Caco-2 (cell line): Measurements from ENCODE around the gene STAG2. TPM values are rescaled to one million over a fixed set of nuclear protein-coding genes. Genes with fewer than 3 reads are reported as not detected.
"Not testable (repeated sequence)": the region's sequence is repeated elsewhere in the genome, so short reads cannot be mapped to it uniquely, and the experiment has no call there.

Source experiments
- BruUV-seq: library from RNA; stranded (reverse); fragments of 400-500 nt; replicated peaks from 2 replicates; lab custom pipeline; 2021; lab: Mats Ljungman, UMichigan
- CTCF ChIA-PET: fragments of 300-600 bp; sonication (Branson Sonifier 250); formaldehyde crosslinking; loops from one replicate; lab custom pipeline; 2022; ENCODE audit warnings: antibody characterized with exemption; lab: Charles Lee
- POLR2A ChIA-PET: fragments of 300-600 bp; sonication (Branson Sonifier 250); formaldehyde crosslinking; loops from one replicate; lab custom pipeline; 2022; ENCODE audit warnings: antibody characterized with exemption; lab: Charles Lee
- DNase-seq, 2 experiments: peaks; one replicate each; pipeline versions ENCODE4 v3.0.0 to v3.0.0-alpha.2; 2020 to 2022
- H3K27me3 ChIP-seq: replicated peaks from 2 replicates; pipeline ENCODE4 v1.6.0; 2011; ENCODE audit warnings: low read length; ENCODE audit not compliant: control insufficient read depth, insufficient read depth
- H3K36me3 ChIP-seq: 2 replicates; pipeline ENCODE4 v1.5.1; 2011; ENCODE audit warnings: low read length; ENCODE audit not compliant: control insufficient read depth, insufficient read depth
- H3K4me1 ChIP-seq: fragments of 250-450 bp; sonication (Bioruptor Pico); 2 replicates; pipeline ENCODE4 v1.5.1; 2020; ENCODE audit warnings: mild to moderate bottlenecking
- H3K4me3 ChIP-seq: 2 replicates; pipeline ENCODE4 v1.5.1; 2011; ENCODE audit warnings: low read depth, mild to moderate bottlenecking, control low read depth, low read length
- H3K9me3 ChIP-seq: fragments of 250-450 bp; sonication (Bioruptor Pico); 2 replicates; pipeline ENCODE4 v1.5.1; 2020; ENCODE audit warnings: mild to moderate bottlenecking, moderate library complexity
- H3K27ac Mint-ChIP-seq: one replicate; pipeline ENCODE4 v1.8.0; 2022; ENCODE audit warnings: mixed read lengths; ENCODE audit not compliant: unreplicated experiment
- H3K27me3 Mint-ChIP-seq: one replicate; pipeline ENCODE4 v1.8.0; 2022; ENCODE audit warnings: mixed read lengths; ENCODE audit not compliant: insufficient read depth, unreplicated experiment
- H3K36me3 Mint-ChIP-seq: one replicate; pipeline ENCODE4 v1.8.0; 2022; ENCODE audit warnings: mild to moderate bottlenecking, mixed read lengths; ENCODE audit not compliant: insufficient read depth, unreplicated experiment
- H3K4me1 Mint-ChIP-seq: one replicate; pipeline ENCODE4 v1.8.0; 2022; ENCODE audit warnings: low read depth, mixed read lengths; ENCODE audit not compliant: unreplicated experiment
- H3K4me3 Mint-ChIP-seq: one replicate; pipeline ENCODE4 v1.8.0; 2022; ENCODE audit warnings: mild to moderate bottlenecking, moderate library complexity, mixed read lengths; ENCODE audit not compliant: unreplicated experiment
- H3K9me3 Mint-ChIP-seq: one replicate; pipeline ENCODE4 v1.8.0; 2022; ENCODE audit warnings: mixed read lengths; ENCODE audit not compliant: unreplicated experiment
- CTCF ChIP-seq, 2 experiments: fragments of 200-600 bp in 1 of 2; IDR thresholded peaks; 1 replicate in 1 of 2; 2 replicates in 1 of 2; pipeline versions ENCODE4 v1.5.1 to v1.8.0; 2011 to 2022; ENCODE audit warnings: antibody characterized with exemption in 1 of 2, control low read depth in 1 of 2, inconsistent platforms in 1 of 2, low read depth in 1 of 2, low read length in 1 of 2, mild to moderate bottlenecking in 1 of 2, moderate library complexity in 1 of 2; ENCODE audit not compliant: insufficient read depth in 1 of 2, severe bottlenecking in 1 of 2, unreplicated experiment in 1 of 2
- intact Hi-C: fragments of 100-400 bp; cut with micrococcal nuclease; formaldehyde crosslinking; loops from one replicate; pipeline ENCODE4 v1.10.0; 2022; ENCODE audit not compliant: unreplicated experiment
- total RNA-seq: library from RNA; stranded (reverse); gene quantifications from 2 replicates; pipeline ENCODE4 v1.2.3, GENCODE V29; 2022

The STAG2 gene
- total RNA-seq, 1 experiment from 2014 or later, result 65.1 TPM

DNA sequence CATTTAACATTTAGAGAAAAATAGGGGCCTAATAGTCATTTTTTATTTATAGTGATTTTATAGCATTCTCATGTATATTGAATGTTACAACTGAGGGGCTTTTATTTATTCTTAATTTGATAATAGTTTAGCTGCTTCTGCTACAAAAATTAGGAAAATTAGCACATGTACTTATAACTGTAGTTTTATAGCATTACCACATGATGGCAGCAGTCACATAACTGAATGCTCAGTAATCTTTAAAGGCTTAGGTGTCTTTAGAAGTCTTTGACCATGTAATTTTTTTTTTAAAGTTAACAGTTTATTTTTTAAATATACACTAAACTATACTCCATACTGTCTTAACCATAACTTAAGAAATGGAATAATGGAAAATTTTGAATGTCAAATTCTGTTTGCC lies 136.6 kb downstream of the STAG2 start:
- DNase-seq, result peak in 1 of 2 experiments; percentile 7
- BruUV-seq, result no TSS peak
- CTCF ChIA-PET, result interaction anchor here (1.3 kb wide), 1 partner anchor 318 kb away, joined by 4 read pairs; no protein-coding TSS in a partner anchor
- H3K27ac Mint-ChIP-seq, result no peak overlapping the region
- no peaks in the 10 kb centered on the region for H3K36me3 ChIP-seq
- H3K4me1 Mint-ChIP-seq, result no peaks in the 10 kb centered on the region
- POLR2A ChIA-PET, result no interaction called here
- peaks cover 48% of the 10 kb centered on the region for H3K36me3 Mint-ChIP-seq
- TF ChIP-seq CTCF (IDR thresholded peaks at IDR 0.05; ENCODE audit: insufficient read depth in 1 of 2, low read depth in 1 of 2, low read length in 1 of 2, severe bottlenecking in 1 of 2, unreplicated experiment in 1 of 2), result peak; percentile 15 to 42
- intact Hi-C loops, result loop anchor here (5.0 kb wide), 1 partner anchor 114 kb away; no protein-coding TSS in a partner anchor
- no peak overlapping the region for H3K4me3 ChIP-seq
- H3K4me1 ChIP-seq, result no peaks in the 10 kb centered on the region
- H3K27me3 ChIP-seq, result no peaks in the 10 kb centered on the region
- H3K27me3 Mint-ChIP-seq, result no peaks in the 10 kb centered on the region
- H3K9me3 Mint-ChIP-seq, result no peaks in the 10 kb centered on the region
- H3K4me3 Mint-ChIP-seq, result no peak overlapping the region
- no peaks in the 10 kb centered on the region for H3K9me3 ChIP-seq

- ChIA-PET CTCF (no interaction called here), POLR2A (no interaction called here)
- no peak overlapping the region for H3K27ac Mint-ChIP-seq
- no peak overlapping the region for H3K4me3 Mint-ChIP-seq
- H3K36me3 Mint-ChIP-seq, result peaks cover 10% of the 10 kb centered on the region
- H3K27me3 Mint-ChIP-seq, result no peaks in the 10 kb centered on the region
- Histone ChIP-seq H3K4me3 (no peak overlapping the region), H3K9me3 (no peaks in the 10 kb centered on the region), H3K4me1 (no peaks in the 10 kb centered on the region), H3K27me3 (no peaks in the 10 kb centered on the region), H3K36me3 (no peaks in the 10 kb centered on the region; the same call in 1 of the 2 replicates)
- intact Hi-C loops, result no loop called here
- no TSS peak for BruUV-seq
- no peaks in the 10 kb centered on the region for H3K4me1 Mint-ChIP-seq
- H3K9me3 Mint-ChIP-seq, result no peaks in the 10 kb centered on the region
- no peak for DNase-seq
- no peak for TF ChIP-seq CTCF (IDR thresholded peaks at IDR 0.05; ENCODE audit: insufficient read depth in 1 of 2, low read depth in 1 of 2, low read length in 1 of 2, severe bottlenecking in 1 of 2, unreplicated experiment in 1 of 2)
Observed at GRCh38 chrX:124103966-124104365, 142.5 kb downstream of the STAG2 start.

DNA sequence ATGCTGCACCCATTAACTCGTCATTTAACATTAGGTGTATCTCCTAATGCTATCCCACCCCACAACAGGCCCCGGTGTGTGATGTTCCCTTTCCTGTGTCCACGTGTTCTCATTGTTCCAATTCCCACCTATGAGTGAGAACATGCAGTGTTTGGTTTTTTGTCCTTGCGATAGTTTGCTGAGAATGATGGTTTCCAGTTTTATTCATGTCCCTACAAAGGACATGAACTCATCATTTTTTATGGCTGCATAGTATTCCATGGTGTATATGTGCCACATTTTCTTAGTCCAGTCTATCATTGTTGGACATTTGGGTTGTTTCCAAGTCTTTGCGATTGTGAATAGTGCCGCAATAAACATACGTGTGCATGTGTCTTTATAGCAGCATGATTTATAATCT lies 143.0 kb downstream of the STAG2 start:
- H3K9me3 Mint-ChIP-seq, H3K27me3 ChIP-seq, H3K9me3 ChIP-seq, H3K4me1 ChIP-seq, POLR2A ChIA-PET, DNase-seq, H3K36me3 ChIP-seq, intact Hi-C loops, H3K4me3 Mint-ChIP-seq, H3K27me3 Mint-ChIP-seq, H3K4me1 Mint-ChIP-seq, CTCF ChIA-PET, H3K4me3 ChIP-seq, BruUV-seq, H3K27ac Mint-ChIP-seq: not testable (repeated sequence)
- peaks cover 10% of the 10 kb centered on the region for H3K36me3 Mint-ChIP-seq
